Activated CD8-positive, alpha-beta memory T cell treated with anti-CD3 and anti-CD28 coated beads, Interleukin-2, amount 50 U/mL, for 4 hours (primary cell): ENCODE measurements around the gene SMLR1.

Experiments
- DNase-seq: peaks from one replicate; pipeline ENCODE4 v3.0.0-alpha.2; 2020

The SMLR1 gene

DNA sequence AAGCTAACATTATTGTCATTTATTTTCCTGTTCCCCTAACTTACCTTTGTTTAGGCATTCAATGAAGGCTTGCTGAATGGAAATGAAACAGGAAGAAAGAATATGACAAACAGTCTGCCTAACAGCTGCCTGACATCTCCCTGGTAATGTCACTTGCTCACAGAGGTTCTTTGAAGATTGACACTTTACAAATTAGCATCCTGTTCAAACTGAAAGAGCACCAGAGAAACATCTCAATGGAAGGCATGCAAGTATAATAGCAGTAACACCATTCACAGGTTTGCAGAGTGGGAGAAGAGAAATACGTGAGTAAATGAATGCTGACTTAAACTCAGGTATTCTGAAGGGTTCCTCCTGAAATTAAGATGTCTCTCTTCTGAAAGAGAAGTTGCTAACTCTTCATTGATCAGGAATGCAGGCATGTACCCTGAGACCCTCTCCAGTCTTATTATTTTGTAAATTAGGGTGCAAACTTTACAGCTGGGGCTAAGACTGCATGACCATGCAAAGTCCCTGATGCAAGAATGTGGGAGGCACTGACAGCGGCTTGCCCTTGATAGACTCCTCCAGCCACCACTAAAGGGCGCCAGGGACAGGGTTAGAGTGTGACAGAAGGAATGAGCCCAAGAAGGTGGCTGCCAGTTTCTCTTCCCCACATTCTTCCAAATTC, 1.3 kb upstream of the SMLR1 start:
- DNase-seq, result no peak

- no peak for DNase-seq
Observed at GRCh38 chr6:130826442-130827246, 562 bp upstream of the SMLR1 start.

DNA sequence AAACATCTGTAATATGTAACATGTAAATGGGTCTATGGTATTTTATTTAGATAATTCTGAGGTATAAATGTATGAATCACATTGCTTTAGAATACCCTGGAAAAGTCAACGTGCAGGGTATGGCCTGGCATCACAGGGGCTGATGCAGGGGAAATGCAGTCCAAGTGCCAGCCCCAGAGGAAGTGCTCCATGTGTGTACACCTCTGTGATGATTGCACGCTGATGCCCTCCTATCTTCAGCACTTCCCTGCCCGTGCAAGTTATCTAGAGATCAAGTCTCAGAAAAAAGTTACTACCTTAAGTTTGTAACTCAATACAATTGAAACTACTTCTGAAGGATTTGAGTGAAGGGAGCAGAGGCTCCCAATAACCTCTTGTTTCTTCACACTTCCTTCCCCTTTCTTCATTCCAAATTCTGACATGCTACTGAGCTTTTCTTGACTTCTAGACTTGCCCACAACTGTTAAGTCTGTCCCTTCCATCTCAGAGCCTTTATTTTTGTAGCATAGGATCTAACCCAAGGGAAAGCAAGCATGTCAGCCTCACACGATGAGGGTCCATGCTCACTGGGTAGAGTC, 2.2 kb downstream of the SMLR1 start:
- no peak for DNase-seq

DNA sequence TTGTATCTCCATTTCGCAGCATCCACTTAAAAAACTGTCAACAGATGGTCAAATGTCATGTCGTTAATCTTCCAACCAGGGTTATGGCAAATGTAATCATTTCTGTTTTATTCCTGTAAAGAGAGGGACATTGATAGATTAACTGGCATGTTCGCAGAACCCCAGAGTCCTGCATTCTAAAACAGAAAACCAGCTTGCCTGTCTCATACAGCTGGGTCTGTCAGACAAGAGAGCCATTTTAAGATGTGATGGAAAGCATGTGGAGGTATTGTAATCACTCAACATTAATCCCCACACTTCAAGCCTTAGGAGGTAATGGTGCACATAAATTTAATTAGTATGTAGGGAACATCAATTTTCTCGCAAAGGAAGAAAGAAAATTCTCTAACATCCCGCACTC, 4.4 kb downstream of the SMLR1 start:
- DNase-seq, result no peak

DNA sequence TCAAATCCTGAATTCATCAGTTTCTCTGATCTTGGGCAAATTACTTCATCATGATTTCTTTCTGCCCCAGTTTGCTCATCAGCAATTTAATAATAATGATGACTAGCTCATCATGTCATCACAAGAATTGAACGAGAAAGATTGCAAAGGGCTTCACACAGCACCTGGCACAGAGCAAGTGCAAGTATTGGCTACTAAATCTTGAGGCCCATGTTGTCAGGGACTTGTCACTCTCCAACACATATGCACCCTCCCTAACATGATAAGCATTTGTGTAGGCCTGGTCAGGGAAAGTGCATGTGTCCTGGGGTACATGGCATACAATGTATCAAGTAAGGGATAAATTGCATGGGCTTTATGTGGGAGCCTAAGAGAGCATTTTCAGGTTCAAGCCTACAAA, 6.4 kb downstream of the SMLR1 start:
- DNase-seq, result no peak

DNA sequence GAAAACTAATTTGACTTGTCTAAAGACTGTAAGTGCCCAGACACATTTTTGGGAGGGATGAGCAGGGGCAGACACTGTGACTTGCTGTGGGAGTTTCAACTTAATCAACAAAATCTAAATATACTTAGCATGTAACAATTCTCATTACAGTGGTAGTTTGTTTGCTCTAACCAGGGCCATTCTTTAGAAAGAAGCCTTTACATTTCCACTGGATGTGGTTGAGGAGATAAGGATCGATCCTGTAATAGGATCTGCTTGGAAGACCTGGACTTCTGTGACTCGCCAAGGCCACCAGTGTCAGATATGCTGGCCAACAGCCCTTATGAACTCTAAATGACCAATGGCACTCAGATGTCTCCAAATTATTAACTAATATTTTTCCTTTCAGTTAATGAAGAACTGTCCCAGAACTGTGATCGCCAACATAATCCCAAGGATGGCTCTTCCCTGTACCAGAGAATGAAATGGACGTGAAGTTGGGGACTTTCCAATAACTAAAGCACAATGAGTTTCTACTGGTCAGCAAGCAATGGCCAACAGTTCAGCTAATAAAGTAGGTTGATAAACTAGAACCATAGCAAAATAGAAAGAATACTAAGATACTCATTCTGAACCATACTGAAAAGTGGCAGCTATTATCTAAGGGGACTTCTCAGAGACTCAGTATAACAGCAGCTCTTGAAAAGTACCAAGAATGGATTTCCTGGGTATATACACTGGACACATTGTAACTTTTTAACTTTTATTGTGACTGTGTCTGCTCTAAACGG, 7.5 kb downstream of the SMLR1 start:
- no peak for DNase-seq

- no peak for DNase-seq
Observed at GRCh38 chr6:130836055-130836640, 8.9 kb downstream of the SMLR1 start.

DNA sequence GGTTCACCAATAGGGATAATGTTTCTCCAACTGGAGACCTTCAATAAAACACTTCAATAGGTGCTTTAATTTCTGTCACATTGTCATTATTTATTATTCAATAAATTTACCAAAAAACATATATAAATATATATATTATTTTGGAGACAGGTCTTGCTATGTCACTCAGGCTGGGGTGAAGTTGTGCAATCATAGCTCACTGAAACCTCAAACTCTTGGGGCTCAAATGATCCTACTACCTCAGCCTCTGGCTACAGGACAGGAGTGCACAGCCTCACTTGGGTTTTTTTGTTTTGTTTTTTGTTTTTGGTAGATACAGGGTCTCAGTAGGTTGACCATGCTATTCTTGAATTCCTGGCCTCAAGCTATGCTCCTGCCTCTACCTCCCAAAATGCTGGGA, 9.9 kb downstream of the SMLR1 start:
- no peak for DNase-seq

DNA sequence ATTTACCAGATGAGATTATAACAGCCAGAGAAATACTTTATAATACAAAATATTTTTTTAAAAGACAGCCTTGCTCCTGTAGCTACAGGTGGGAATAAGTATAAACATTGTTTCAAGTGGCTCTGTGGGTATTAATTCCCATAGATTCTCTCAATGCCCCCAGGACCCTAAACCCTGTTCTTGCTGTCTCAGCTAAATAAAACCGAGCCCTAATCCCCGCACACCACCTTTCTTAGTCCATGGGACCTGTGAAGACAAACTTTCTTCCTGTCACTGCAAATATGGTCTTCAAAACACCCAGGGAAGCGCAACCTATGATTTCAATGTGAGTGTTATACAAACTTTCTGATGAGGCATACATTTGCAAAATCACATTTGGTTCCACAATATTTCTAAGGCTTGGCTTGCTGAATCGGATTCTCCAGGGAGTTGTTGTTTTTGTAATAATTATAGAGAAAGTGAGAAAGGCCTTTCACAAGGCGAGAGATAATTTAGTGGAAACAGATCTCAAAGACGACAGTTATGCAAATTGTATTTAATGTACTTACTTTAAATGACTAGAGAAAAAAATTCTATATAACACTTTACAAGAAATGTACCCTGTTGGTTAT, 11.1 kb downstream of the SMLR1 start:
- no peak for DNase-seq

- no peak for DNase-seq
Observed at GRCh38 chr6:130838951-130839350, 11.7 kb downstream of the SMLR1 start.

DNA sequence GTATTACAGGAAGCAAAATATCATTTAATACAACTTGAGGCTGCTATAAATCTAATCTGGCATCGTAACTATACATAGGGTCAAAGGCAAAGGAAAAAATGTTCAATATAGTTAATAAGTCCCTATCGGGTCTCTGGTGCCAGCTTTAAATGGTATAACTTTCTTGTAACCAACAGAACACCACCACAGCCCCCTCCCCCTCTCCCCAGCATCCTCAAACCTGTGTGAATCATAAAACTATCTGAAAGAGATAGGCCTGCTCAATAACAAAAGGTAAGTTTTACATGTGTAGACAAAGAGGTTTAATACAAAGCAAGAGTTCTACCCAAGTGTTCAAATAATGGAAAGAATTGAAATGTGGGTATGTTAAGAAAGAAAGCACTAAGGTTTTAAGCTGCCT, 12.2 kb downstream of the SMLR1 start:
- DNase-seq, result no peak

DNA sequence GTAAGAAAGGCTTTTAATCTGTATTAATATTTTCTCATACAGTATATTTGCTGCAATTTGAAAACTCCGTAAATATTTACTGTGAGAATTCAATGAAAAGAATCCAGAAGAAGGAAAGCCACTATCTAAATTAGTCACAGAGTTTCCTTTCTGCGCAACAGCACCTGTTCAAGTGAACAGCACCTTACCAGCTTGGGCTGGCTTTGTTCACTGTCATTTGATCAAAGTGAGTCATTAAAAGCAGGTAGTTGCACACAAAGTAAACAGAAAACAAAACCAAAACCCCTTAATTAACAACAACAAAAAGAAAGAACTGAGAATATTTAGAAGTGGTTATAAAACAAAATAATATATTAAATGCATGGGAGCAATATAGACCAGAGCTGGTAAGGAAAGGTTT, 12.8 kb downstream of the SMLR1 start:
- no peak for DNase-seq

- DNase-seq, result no peak
Observed at GRCh38 chr6:130841128-130841728, 14.0 kb downstream of the SMLR1 start.

GRCh38 chr6:130843575-130844320, 16.5 kb downstream of the SMLR1 start:
- no peak for DNase-seq

DNA sequence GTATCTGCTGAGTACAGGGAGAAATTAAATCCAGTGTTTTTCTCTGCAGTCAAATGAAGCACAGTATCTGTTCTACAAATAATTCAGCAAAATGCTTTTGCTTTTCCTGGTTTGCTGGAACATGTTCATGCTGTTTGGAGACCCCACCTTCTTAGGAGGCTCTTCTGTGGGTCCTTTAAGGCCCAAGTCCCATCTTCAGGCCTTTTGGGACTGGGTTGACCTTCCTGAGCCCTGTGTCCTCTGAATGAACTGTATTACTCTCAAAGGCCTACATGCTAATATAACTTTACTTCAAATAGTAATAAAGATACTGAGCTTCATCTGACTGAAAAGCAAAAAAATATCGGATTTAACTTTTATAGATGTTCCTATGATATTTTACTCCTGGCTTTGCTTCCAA, 19.3 kb downstream of the SMLR1 start:
- no peak for DNase-seq

GRCh38 chr6:130847001-130847910, 20.1 kb downstream of the SMLR1 start:
- DNase-seq, result no peak

DNA sequence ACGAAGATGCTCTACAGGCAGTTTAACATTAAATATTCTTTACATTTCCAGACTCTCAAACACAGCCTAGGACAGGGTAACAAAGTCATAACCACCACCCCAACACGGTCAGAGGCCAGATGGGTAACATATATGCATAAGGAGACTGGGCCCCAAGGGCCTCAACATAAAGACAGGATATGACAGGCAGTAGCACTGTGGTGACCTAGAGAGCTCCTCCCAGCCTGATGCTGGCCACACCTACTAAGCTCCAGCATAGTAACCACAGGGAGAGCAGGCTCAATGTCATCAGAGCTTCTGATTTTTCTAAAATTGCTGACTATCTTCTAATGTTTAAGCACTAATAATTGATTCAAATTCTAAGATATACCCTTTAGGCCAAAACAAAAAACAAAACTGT, 21.7 kb downstream of the SMLR1 start:
- no peak for DNase-seq

GRCh38 chr6:130849594-130849993, 22.4 kb downstream of the SMLR1 start:
- no peak for DNase-seq

- no peak for DNase-seq
Observed at GRCh38 chr6:130851026-130851425, 23.8 kb downstream of the SMLR1 start.

DNA sequence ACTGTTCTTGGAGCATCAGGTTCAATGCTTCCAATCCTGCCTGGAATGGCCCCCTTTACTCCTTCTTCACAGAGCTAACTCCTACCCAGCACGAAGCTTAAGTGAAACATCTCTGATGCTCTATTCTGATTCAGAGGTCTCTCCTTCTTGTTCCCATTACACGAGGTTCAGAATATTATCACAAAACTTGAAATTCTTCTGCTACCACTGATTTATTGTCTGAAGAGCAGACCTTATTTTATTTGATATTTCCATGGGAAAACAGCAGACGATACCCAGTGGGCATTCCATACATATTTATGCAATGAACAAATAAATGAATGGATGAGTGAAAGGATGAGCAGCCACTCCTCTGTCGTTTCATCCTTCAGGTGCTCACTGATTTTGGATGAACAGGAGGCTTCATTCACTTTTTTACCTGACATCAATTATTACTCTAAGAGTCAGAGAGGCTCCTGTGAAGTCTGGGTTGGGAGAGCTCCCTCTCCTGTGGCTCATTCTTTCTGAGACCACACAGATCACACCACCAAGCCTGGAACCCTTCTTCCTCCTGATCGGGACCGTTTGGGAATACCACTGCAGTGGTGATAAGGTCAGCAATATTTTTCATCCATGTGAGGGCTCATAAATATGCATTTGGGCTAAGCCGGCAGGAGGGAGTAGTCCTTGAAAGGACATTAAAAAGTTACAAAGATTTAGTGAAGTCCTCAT, 25.8 kb downstream of the SMLR1 start:
- no peak for DNase-seq
